Calu3 (cell line): ENCODE results near the gene SAMD4A. TPM values are rescaled to one million over a fixed set of nuclear protein-coding genes. Genes with fewer than 3 reads are reported as not detected.

Source experiments
- BruUV-seq: library from RNA; stranded (reverse); fragments of 400-500 nt; replicated peaks from 2 replicates; lab custom pipeline; 2021; lab: Mats Ljungman, UMichigan
- CTCF ChIA-PET: fragments of 300-600 bp; sonication (Branson Sonifier 250); formaldehyde crosslinking; loops from one replicate; lab custom pipeline; 2022; ENCODE audit warnings: antibody characterized with exemption; lab: Charles Lee
- DNase-seq: peaks from one replicate; pipeline ENCODE4 v3.0.0; 2022
- H3K27ac Mint-ChIP-seq: one replicate; pipeline ENCODE4 v1.8.0; 2022; ENCODE audit warnings: mixed read lengths; ENCODE audit not compliant: unreplicated experiment
- H3K27me3 Mint-ChIP-seq: one replicate; pipeline ENCODE4 v1.8.0; 2022; ENCODE audit warnings: mixed read lengths; ENCODE audit not compliant: unreplicated experiment
- H3K36me3 Mint-ChIP-seq: one replicate; pipeline ENCODE4 v1.8.0; 2022; ENCODE audit warnings: mild to moderate bottlenecking, moderate library complexity, mixed read lengths; ENCODE audit not compliant: insufficient read depth, unreplicated experiment
- H3K4me1 Mint-ChIP-seq: one replicate; pipeline ENCODE4 v1.8.0; 2022; ENCODE audit warnings: mild to moderate bottlenecking, low read depth, mixed read lengths; ENCODE audit not compliant: unreplicated experiment
- H3K4me3 Mint-ChIP-seq: one replicate; pipeline ENCODE4 v1.8.0; 2022; ENCODE audit warnings: mild to moderate bottlenecking, low read depth, moderate library complexity, mixed read lengths; ENCODE audit not compliant: unreplicated experiment
- H3K9me3 Mint-ChIP-seq: one replicate; pipeline ENCODE4 v1.8.0; 2022; ENCODE audit warnings: low read depth, mixed read lengths; ENCODE audit not compliant: unreplicated experiment
- CTCF ChIP-seq: fragments of 200-600 bp; IDR thresholded peaks from one replicate; pipeline ENCODE4 v1.8.0; 2022; ENCODE audit warnings: antibody characterized with exemption; ENCODE audit not compliant: unreplicated experiment
- intact Hi-C: fragments of 100-400 bp; cut with micrococcal nuclease; formaldehyde crosslinking; loops from one replicate; pipeline ENCODE4 v1.10.0; 2022; ENCODE audit not compliant: unreplicated experiment
- total RNA-seq: library from RNA; stranded (reverse); gene quantifications from 2 replicates; pipeline ENCODE4 v1.2.3, GENCODE V29; 2022

SAMD4A gene
- total RNA-seq, 1 experiment from 2014 or later = 14.4 TPM

- peaks cover under 1% of the 10 kb centered on the region for H3K4me1 Mint-ChIP-seq
Observed at GRCh38 chr14:54781961-54782750, 215.2 kb downstream of the SAMD4A start.

GRCh38 chr14:54782751-54783659 is 216.1 kb downstream of the SAMD4A start:
- intact Hi-C loops = no loop called here
- no peak for TF ChIP-seq CTCF
- no peaks in the 10 kb centered on the region for H3K27me3 Mint-ChIP-seq
- no peaks in the 10 kb centered on the region for H3K36me3 Mint-ChIP-seq
- DNase-seq = peak; percentile 12
- no peak overlapping the region for H3K27ac Mint-ChIP-seq
- no peaks in the 10 kb centered on the region for H3K9me3 Mint-ChIP-seq
- CTCF ChIA-PET = interaction anchor here (0.7 to 1.2 kb wide), 2 partner anchors 9 to 85 kb away, joined by 4 to 5 read pairs; no protein-coding TSS in a partner anchor
- no peak overlapping the region for H3K4me3 Mint-ChIP-seq
- H3K4me1 Mint-ChIP-seq = no peaks in the 10 kb centered on the region
- BruUV-seq = no TSS peak

More at GRCh38 chr14:54781961-54782750, 215.2 kb downstream of the SAMD4A start:
- BruUV-seq = no TSS peak
- H3K27me3 Mint-ChIP-seq = no peaks in the 10 kb centered on the region
- CTCF ChIA-PET = interaction anchor here (0.7 to 1.2 kb wide), 2 partner anchors 8 to 84 kb away, joined by 4 to 5 read pairs; no protein-coding TSS in a partner anchor
- no peaks in the 10 kb centered on the region for H3K36me3 Mint-ChIP-seq
- no peaks in the 10 kb centered on the region for H3K9me3 Mint-ChIP-seq
- H3K27ac Mint-ChIP-seq = no peak overlapping the region
- no peak for TF ChIP-seq CTCF
- H3K4me3 Mint-ChIP-seq = no peak overlapping the region
- no peak for DNase-seq
- intact Hi-C loops = no loop called here

GRCh38 chr14:54783660-54784015 is 216.7 kb downstream of the SAMD4A start:
- Mint-ChIP-seq H3K4me1 (no peaks in the 10 kb centered on the region), H3K27ac (no peak overlapping the region), H3K27me3 (no peaks in the 10 kb centered on the region), H3K4me3 (no peak overlapping the region), H3K9me3 (no peaks in the 10 kb centered on the region), H3K36me3 (no peaks in the 10 kb centered on the region)
- CTCF ChIA-PET = interaction anchor here (1.2 kb wide), 1 partner anchor 10 kb away, joined by 4 read pairs; no protein-coding TSS in a partner anchor
- no TSS peak for BruUV-seq
- DNase-seq = no peak
- intact Hi-C loops = no loop called here
- no peak for TF ChIP-seq CTCF

- BruUV-seq = no TSS peak
- Mint-ChIP-seq H3K36me3 (no peaks in the 10 kb centered on the region), H3K4me3 (no peak overlapping the region), H3K4me1 (no peaks in the 10 kb centered on the region), H3K27ac (no peak overlapping the region), H3K9me3 (no peaks in the 10 kb centered on the region), H3K27me3 (no peaks in the 10 kb centered on the region)
- TF ChIP-seq CTCF = no peak
- no peak for DNase-seq
- CTCF ChIA-PET = interaction anchor here (1.6 kb wide), 1 partner anchor 36 kb away, joined by 3 read pairs; no protein-coding TSS in a partner anchor
- intact Hi-C loops = no loop called here
Observed at GRCh38 chr14:54784060-54784459, 217.1 kb downstream of the SAMD4A start.
